Spleen (tissue), 11 donors: ENCODE measurements around the gene SLC17A5. TPM values are rescaled to one million over a fixed set of nuclear protein-coding genes. Genes with fewer than 3 reads are reported as not detected.

Experiments
- DNase-seq: peaks from one replicate; pipeline ENCODE4 v3.0.0-alpha.2; 2020
- H3K27ac ChIP-seq, 8 donors: fragments of 200-600 bp; sonication (generic) in 7 of 8; 1 replicate in 4 of 8; 2 replicates in 4 of 8; pipeline versions ENCODE4 v1.5.0 to v1.8.0; 2016 to 2021; ENCODE audit warnings: inconsistent platforms in 4 of 8, mild to moderate bottlenecking in 4 of 8, moderate library complexity in 1 of 8
- H3K27me3 ChIP-seq, 7 donors: fragments of 200-600 bp; sonication (generic) in 6 of 7; replicated peaks in 1 of 7; 1 replicate in 4 of 7; 2 replicates in 3 of 7; pipeline versions ENCODE4 v1.5.0 to v1.8.0; 2016 to 2021; ENCODE audit warnings: inconsistent platforms in 3 of 7, mild to moderate bottlenecking in 1 of 7
- H3K36me3 ChIP-seq, 6 donors: fragments of 200-600 bp; sonication (generic) in 5 of 6; 1 replicate in 4 of 6; 2 replicates in 2 of 6; pipeline versions ENCODE4 v1.5.0 to v1.8.0; 2016 to 2021; ENCODE audit warnings: inconsistent platforms in 2 of 6
- H3K4me1 ChIP-seq, 6 donors: fragments of 200-600 bp; sonication (generic) in 5 of 6; 1 replicate in 3 of 6; 2 replicates in 3 of 6; pipeline versions ENCODE4 v1.5.0 to v1.8.0; 2016 to 2021; ENCODE audit warnings: inconsistent platforms in 3 of 6
- H3K4me3 ChIP-seq, 8 donors: fragments of 200-600 bp; sonication (generic) in 7 of 8; 1 replicate in 4 of 8; 2 replicates in 4 of 8; pipeline versions ENCODE4 v1.5.0 to v1.8.0; 2016 to 2021; ENCODE audit warnings: inconsistent platforms in 4 of 8, mild to moderate bottlenecking in 4 of 8, moderate library complexity in 2 of 8
- H3K9me3 ChIP-seq, 8 donors: fragments of 200-600 bp; sonication (generic) in 7 of 8; 1 replicate in 4 of 8; 2 replicates in 4 of 8; pipeline versions ENCODE4 v1.5.0 to v1.8.0; 2016 to 2021; ENCODE audit warnings: inconsistent platforms in 4 of 8
- POLR2A ChIP-seq, 3 donors: fragments of 450-650 bp; IDR thresholded peaks; one replicate each; pipeline ENCODE4 v1.5.1; 2017; ENCODE audit warnings: antibody characterized with exemption in 3 of 3, mild to moderate bottlenecking in 1 of 3
- POLR2AphosphoS5 ChIP-seq, 3 donors: sonication (generic); formaldehyde crosslinking; IDR thresholded peaks; one replicate each; pipeline ENCODE4 v1.5.1; 2017; ENCODE audit warnings: antibody characterized with exemption in 3 of 3
- WGBS, 5 donors: extraction: QIAGEN DNeasy Blood & Tissue Kit in 3 of 5; methylation state at CpG; one replicate each; pipeline versions ENCODE4 v1.1.5 to v1.1.7; 2013 to 2018; 5-methylcytosine and 5-hydroxymethylcytosine counted together
- intact Hi-C: fragments of 100-400 bp; cut with DNase I; formaldehyde crosslinking; loops from one replicate; pipeline ENCODE4 v1.15.0; 2023; ENCODE audit warnings: low total_unique reads
- polyA plus RNA-seq, 3 donors: library from polyadenylated mRNA; stranded (reverse); fragments of 200-250 nt; gene quantifications; one replicate each; pipeline ENCODE4 v1.2.1, GENCODE V29; 2013
- total RNA-seq, 7 donors: library from RNA; depleted of rRNA in 3 of 7; stranded (reverse); fragments of >200 nt in 3 of 7; fragmentation: NEBNext Ultra II Directional in 4 of 7; extraction: Animal tissue kit (Norgen Biotek cat#: 25700) in 4 of 7; gene quantifications; one replicate each; pipeline versions ENCODE4 v1.1.0 to v1.2.1, GENCODE V29; 2016 to 2021
- TF ChIP-seq, protein P1 (sequence below), 11 experiments: fragments of 200-600 bp in 7 of 11; fragments of 450-650 bp in 4 of 11; sonication (generic) in 4 of 11; IDR thresholded peaks in 8 of 11; conservative IDR thresholded peaks in 3 of 11; 1 replicate in 7 of 11; 2 replicates in 4 of 11; pipeline versions ENCODE4 v1.4.0 to v1.8.0; 2016 to 2021; ENCODE audit warnings: antibody characterized with exemption in 11 of 11, inconsistent platforms in 4 of 11, mild to moderate bottlenecking in 1 of 11
- donor health status: healthy with polysubstance abuse.
- donor health status: DM: no; HTN: no; CAD: no; lungs with moderate emphysema.
- donor health status: DM: no; HTN: no; CAD: no.
- donor health status: Bipolar disorder and iron deficiency.
- donor health status: healthy.
- donor health status: DM: no; HTN: no; CAD: no.
- donor health status: DM: yes; HTN: yes; CAD: no.

Gene SLC17A5
- total and polyA plus RNA-seq, 10 donors = 1.1 to 22.8 (median 11.9) TPM

DNA sequence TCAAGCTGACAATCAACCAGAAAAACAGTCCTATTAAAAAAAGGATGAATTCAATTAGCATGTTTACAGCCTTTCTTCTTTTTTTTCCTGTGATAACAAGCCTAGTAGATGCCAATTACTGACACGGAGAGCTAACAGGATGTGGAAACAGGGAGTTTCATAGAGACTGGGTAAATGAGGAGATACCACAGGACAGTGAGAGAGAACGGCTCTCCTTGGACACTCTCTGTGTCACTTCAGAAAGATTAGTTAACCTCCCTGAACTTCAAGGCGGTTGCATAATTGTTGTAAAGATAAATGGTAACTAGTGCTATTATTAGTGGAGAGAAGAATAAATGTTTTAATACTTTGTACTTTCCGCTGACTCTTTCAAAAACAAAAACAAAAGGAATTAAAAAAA lies 14.8 kb downstream of the SLC17A5 start:
- H3K9me3 ChIP-seq = no peaks in the 10 kb centered on the region
- DNase-seq = no peak
- H3K4me3 ChIP-seq = no peak overlapping the region
- intact Hi-C loops = no loop called here
- H3K36me3 ChIP-seq = peaks cover 0 to 94% (median 39%) of the 10 kb centered on the region in 6 donors
- WGBS, 5 donors = 74 to 79% (median 77%) methylated on average over 4 of the region's 4 CpGs
- no peak overlapping the region for H3K27ac ChIP-seq
- peaks cover 0 to under 1% (median 0%) of the 10 kb centered on the region in 6 donors for H3K4me1 ChIP-seq
- TF ChIP-seq POLR2A (IDR thresholded peaks at IDR 0.05) = no peak
- no peak for TF ChIP-seq POLR2AphosphoS5 (IDR thresholded peaks at IDR 0.05)
- TF ChIP-seq, protein P1, sequence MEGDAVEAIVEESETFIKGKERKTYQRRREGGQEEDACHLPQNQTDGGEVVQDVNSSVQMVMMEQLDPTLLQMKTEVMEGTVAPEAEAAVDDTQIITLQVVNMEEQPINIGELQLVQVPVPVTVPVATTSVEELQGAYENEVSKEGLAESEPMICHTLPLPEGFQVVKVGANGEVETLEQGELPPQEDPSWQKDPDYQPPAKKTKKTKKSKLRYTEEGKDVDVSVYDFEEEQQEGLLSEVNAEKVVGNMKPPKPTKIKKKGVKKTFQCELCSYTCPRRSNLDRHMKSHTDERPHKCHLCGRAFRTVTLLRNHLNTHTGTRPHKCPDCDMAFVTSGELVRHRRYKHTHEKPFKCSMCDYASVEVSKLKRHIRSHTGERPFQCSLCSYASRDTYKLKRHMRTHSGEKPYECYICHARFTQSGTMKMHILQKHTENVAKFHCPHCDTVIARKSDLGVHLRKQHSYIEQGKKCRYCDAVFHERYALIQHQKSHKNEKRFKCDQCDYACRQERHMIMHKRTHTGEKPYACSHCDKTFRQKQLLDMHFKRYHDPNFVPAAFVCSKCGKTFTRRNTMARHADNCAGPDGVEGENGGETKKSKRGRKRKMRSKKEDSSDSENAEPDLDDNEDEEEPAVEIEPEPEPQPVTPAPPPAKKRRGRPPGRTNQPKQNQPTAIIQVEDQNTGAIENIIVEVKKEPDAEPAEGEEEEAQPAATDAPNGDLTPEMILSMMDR (IDR thresholded peaks at IDR 0.05 in 8 of 11, conservative IDR thresholded peaks at IDR 0.05 in 3 of 11) = no peak
- H3K27me3 ChIP-seq = no peaks in the 10 kb centered on the region

GRCh38 chr6:73637404-73637803 lies 16.4 kb downstream of the SLC17A5 start:
- no peaks in the 10 kb centered on the region for H3K9me3 ChIP-seq
- WGBS, 5 donors = 83 to 99% (median 91%) methylated on average over 2 of the region's 2 CpGs
- TF ChIP-seq POLR2A (IDR thresholded peaks at IDR 0.05) (no peak), POLR2AphosphoS5 (IDR thresholded peaks at IDR 0.05) (no peak)
- TF ChIP-seq, protein P1 (IDR thresholded peaks at IDR 0.05 in 8 of 11, conservative IDR thresholded peaks at IDR 0.05 in 3 of 11) = no peak
- no peak for DNase-seq
- H3K27ac ChIP-seq = no peak overlapping the region
- H3K36me3 ChIP-seq = peaks cover 0 to 100% (median 51%) of the 10 kb centered on the region in 6 donors
- intact Hi-C loops = no loop called here
- H3K27me3 ChIP-seq = no peaks in the 10 kb centered on the region
- no peak overlapping the region for H3K4me3 ChIP-seq
- H3K4me1 ChIP-seq = no peaks in the 10 kb centered on the region

GRCh38 chr6:73636048-73636447 lies 17.7 kb downstream of the SLC17A5 start:
- no peaks in the 10 kb centered on the region for H3K27me3 ChIP-seq
- H3K9me3 ChIP-seq = no peaks in the 10 kb centered on the region
- no peak for DNase-seq
- H3K4me3 ChIP-seq = no peak overlapping the region
- intact Hi-C loops = no loop called here
- no peaks in the 10 kb centered on the region for H3K4me1 ChIP-seq
- no peak overlapping the region for H3K27ac ChIP-seq
- TF ChIP-seq POLR2AphosphoS5 (IDR thresholded peaks at IDR 0.05) (no peak), POLR2A (IDR thresholded peaks at IDR 0.05) (no peak)
- TF ChIP-seq, protein P1 (IDR thresholded peaks at IDR 0.05 in 8 of 11, conservative IDR thresholded peaks at IDR 0.05 in 3 of 11) = no peak
- peaks cover 0 to 100% (median 49%) of the 10 kb centered on the region in 6 donors for H3K36me3 ChIP-seq

DNA sequence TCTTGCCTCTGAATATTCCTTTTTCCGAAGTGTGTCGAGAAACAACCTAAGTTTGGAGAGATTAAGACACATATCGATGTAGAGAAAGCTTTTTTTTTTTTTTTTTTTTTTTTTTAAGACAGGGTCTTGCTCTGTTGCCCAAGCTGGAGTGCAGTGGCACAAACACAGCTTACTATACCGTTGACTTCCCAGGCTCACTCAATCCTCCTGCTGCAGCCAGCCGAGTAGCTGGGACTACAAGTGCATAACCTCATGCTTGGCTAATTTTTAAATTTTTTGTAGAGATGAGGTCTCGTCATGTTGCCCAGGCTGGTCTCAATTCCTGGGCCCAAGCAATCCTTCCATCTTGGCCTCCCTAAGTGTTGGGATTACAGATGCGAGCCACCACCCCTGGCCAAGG lies 21.4 kb downstream of the SLC17A5 start:
- WGBS, 5 donors = 91 to 96% (median 92%) methylated on average over 7 of the region's 7 CpGs
- Histone ChIP-seq H3K27me3 (no peaks in the 10 kb centered on the region), H3K9me3 (no peaks in the 10 kb centered on the region), H3K27ac (no peak overlapping the region), H3K4me3 (no peak overlapping the region), H3K36me3 (peaks cover 0 to 100% (median 54%) of the 10 kb centered on the region in 6 donors), H3K4me1 (no peaks in the 10 kb centered on the region)
- TF ChIP-seq, protein P1 (IDR thresholded peaks at IDR 0.05 in 8 of 11, conservative IDR thresholded peaks at IDR 0.05 in 3 of 11) = no peak
- TF ChIP-seq POLR2AphosphoS5 (IDR thresholded peaks at IDR 0.05) (no peak), POLR2A (IDR thresholded peaks at IDR 0.05) (no peak)
- no peak for DNase-seq
- intact Hi-C loops = no loop called here
